HEK293T (cell line): ENCODE results near the gene SGCB.

ENCODE experiments used
- ARNT ChIP-seq: fragments of 450-650 bp; IDR thresholded peaks from 2 replicates; pipeline ENCODE4 v1.6.1; 2017; ENCODE audit warnings: mild to moderate bottlenecking
- BHLHE40 ChIP-seq: fragments of 450-650 bp; IDR thresholded peaks from 2 replicates; pipeline ENCODE4 v1.6.1; 2016; ENCODE audit warnings: mild to moderate bottlenecking, moderate library complexity, borderline replicate concordance
- ELF4 ChIP-seq: fragments of 450-650 bp; IDR thresholded peaks from 2 replicates; pipeline ENCODE4 v1.6.1; 2017; ENCODE audit warnings: antibody characterized with exemption
- FOXK2 ChIP-seq: fragments of 450-650 bp; IDR thresholded peaks from 2 replicates; pipeline ENCODE4 v1.6.1; 2016; ENCODE audit warnings: mild to moderate bottlenecking
- FOXM1 ChIP-seq: fragments of 450-650 bp; IDR thresholded peaks from 2 replicates; pipeline ENCODE4 v1.6.1; 2017; ENCODE audit warnings: mild to moderate bottlenecking, borderline replicate concordance
- SP1 ChIP-seq: fragments of 450-650 bp; IDR thresholded peaks from 2 replicates; pipeline ENCODE4 v1.6.1; 2017
- SUZ12 ChIP-seq: fragments of 450-650 bp; IDR thresholded peaks from 2 replicates; pipeline ENCODE4 v1.6.1; 2016; ENCODE audit warnings: mild to moderate bottlenecking
- TARDBP ChIP-seq: fragments of 450-650 bp; IDR thresholded peaks from 2 replicates; pipeline ENCODE4 v1.6.1; 2016

- TF ChIP-seq SP1 (no peak), TARDBP (no peak), ELF4 (no peak), FOXM1 (no peak), BHLHE40 (no peak), ARNT (no peak), FOXK2 (no peak), SUZ12 (no peak)
These were observed 33.7 kb downstream of the SGCB start for GRCh38 chr4:52004414-52004813.
